ENCODE data around the gene SERF2. TPM values are rescaled to one million over a fixed set of nuclear protein-coding genes. Genes with fewer than 3 reads are reported as not detected.

Gene SERF2
- total RNA-seq, 4 donors from 2014 or later = 542 to 1,015 (median 749) TPM

DNA sequence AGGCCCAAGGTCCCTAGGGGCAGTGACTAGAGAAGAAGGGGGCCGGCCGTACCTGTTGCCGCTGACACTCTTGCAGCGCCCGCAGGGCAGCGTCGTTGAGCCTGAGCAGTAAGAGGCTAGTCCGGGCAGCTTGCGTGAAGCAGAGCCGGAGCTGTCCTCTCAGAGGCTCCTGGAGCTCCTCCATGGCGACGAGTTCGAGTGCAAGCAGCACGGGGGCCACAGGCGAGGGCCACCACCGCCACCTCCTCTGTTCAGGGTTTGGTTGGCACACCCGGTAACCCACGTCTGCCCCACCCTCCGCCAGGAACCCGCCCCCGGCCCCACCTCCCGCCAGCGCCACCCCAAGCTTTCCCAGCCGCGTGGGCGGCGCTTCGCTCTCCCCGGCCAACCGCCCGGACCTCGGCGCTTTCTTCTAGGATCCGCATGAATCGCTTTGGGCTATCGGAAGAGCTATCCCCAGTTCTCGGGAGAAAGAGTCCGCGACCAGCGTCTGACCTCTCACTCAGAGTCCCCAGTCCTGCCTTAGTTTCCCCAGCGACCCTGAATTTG lies 15.3 kb upstream of the SERF2 start, which contains the start of gene ELL3:
TSS of gene ELL3 (minus strand) at position 249 of the 549 bp plus-strand sequence. CDS start at position 184, 65 bp downstream.
- TF ChIP-seq, protein P1, sequence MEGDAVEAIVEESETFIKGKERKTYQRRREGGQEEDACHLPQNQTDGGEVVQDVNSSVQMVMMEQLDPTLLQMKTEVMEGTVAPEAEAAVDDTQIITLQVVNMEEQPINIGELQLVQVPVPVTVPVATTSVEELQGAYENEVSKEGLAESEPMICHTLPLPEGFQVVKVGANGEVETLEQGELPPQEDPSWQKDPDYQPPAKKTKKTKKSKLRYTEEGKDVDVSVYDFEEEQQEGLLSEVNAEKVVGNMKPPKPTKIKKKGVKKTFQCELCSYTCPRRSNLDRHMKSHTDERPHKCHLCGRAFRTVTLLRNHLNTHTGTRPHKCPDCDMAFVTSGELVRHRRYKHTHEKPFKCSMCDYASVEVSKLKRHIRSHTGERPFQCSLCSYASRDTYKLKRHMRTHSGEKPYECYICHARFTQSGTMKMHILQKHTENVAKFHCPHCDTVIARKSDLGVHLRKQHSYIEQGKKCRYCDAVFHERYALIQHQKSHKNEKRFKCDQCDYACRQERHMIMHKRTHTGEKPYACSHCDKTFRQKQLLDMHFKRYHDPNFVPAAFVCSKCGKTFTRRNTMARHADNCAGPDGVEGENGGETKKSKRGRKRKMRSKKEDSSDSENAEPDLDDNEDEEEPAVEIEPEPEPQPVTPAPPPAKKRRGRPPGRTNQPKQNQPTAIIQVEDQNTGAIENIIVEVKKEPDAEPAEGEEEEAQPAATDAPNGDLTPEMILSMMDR (IDR thresholded peaks at IDR 0.05; ENCODE audit: low read depth) = no peak

DNA sequence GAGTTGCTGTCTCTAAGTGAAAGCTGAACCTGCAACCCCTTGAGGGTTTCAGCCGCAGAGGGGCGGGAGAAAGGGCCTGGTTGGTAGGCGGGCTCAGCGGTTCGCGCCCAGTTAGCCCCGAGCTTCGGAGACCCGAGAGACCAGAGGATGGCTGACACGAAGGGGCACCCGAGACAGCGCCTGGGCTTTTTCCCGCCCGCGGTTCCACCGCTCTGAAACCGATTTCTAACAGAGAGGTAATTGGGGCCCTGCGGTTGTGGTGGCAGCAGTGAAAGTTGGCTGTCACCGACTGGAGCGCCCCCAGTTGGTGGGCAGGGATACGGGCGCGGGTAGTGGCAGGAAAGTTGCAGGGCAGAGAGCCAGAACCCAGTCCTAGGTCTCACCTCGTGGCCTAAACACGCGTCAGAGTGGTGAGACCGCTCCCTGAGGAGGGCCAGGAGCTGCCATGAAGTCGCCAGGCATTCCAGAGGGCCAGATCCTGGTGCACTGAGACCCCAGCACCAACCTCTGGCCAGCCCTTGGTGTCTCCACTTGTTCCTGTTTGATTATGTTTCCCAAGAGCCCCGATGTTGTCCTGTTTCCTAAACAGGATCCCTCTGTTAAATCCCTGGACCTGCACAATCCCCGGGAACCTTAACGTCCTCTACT lies 14.7 kb upstream of the SERF2 start:
- TF ChIP-seq, protein P1 (IDR thresholded peaks at IDR 0.05; ENCODE audit: low read depth) = no peak

GRCh38 chr15:43779016-43779415 lies 13.1 kb upstream of the SERF2 start:
- TF ChIP-seq, protein P1 (IDR thresholded peaks at IDR 0.05; ENCODE audit: low read depth) = no peak

DNA sequence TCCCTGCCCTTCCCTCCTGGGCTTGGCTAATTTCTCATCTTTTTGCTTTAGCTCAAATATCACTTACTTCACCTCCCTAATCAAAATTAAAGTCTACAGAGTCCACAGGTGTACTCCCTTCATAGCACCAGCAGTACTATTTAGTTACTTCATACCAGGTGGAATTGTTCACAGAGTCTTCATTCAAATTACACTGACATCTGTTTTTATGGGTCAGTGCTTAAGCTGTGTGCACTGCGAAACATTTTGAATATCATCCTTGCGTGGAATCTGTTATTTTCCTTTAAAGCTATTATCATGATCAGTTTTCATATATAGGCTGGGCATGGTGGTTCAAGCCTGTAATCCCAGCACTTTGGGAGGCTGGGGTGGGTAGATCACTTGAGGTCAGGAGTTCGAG lies 2.7 kb upstream of the SERF2 start:
- TF ChIP-seq, protein P1 (IDR thresholded peaks at IDR 0.05; ENCODE audit: low read depth) = no peak

DNA sequence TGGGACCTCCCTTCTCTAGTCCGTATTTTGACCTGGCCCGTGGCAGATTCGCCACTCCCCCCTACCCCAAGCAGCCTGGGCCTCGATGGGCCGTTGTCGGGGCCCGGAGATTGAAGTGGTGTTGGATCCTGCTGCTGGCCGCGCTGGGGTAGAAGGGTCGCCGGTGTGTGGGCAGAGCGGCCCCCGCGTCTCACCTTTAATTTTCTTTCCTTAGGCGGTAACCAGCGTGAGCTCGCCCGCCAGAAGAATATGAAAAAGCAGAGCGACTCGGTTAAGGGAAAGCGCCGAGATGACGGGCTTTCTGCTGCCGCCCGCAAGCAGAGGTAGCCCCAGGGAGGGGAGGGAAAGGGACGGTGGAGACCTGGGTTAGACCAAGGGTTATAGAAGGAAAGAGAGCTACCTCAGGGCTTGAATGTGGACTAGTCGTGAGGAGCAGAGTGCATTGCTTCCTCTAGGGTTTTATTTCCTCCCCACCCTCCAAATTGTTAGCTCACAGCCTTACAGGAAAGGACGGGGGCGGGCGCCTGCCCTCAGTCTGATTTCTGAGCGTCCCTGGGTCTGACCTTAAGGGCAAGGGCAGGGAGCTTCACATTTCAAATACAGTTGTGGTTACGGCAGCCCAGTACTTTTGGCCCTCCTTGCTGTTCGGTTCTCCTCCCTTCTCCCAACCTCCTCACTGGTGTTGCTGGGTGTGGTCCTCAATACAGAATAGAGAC lies 799 bp downstream of the SERF2 start:
- TF ChIP-seq, protein P1 (IDR thresholded peaks at IDR 0.05; ENCODE audit: low read depth) = no peak

DNA sequence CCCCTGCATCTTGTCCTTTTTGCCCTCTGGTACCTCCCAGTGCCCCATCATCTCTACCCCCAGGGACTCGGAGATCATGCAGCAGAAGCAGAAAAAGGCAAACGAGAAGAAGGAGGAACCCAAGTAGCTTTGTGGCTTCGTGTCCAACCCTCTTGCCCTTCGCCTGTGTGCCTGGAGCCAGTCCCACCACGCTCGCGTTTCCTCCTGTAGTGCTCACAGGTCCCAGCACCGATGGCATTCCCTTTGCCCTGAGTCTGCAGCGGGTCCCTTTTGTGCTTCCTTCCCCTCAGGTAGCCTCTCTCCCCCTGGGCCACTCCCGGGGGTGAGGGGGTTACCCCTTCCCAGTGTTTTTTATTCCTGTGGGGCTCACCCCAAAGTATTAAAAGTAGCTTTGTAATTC lies 1.5 kb downstream of the SERF2 start:
- TF ChIP-seq, protein P1 (IDR thresholded peaks at IDR 0.05; ENCODE audit: low read depth) = no peak
